ENCODE data around the gene NSUN7.
A peak's percentile ranks its signal among the peaks of the same experiment; 100 is the strongest.
"Not testable (repeated sequence)": the region's sequence is repeated elsewhere in the genome, so short reads cannot be mapped to it uniquely, and the experiment has no call there.

The NSUN7 gene

DNA sequence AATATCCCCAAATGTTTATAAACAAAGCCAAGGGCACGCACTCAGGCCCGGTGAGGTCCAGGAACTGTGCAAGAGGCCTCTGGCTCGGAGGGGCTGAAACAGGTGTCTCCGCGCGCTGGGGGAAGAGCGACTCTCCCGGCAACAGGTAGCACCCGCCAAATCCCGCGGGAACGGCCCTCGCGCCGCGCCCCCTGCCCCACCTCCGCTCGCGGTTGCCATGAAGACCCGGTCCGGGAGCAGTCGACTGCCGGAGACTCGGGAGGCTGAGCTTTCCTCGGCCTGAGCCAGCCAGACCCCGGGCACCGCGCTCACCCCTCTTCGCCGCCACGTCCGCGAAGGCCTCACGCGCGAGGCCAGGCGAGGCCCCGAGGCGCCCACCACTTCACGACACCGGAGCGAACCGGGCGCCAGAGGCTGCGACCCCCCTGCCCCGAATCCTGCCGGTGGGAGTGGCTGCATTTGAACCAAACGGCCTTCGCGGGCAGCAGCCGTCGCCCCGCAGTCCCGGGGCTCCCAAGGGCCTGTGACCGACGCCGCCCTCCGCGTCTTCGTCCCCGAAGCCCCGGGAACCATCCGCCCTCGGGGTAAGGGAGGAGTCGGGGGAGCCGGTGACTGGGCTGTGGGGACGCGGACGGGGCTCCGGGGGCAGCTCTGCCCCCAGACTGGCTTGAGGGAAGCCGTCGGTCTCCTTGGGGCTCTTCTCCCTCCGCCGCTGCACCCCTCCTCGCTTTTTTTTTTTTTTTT lies at the start of gene NSUN7:
Gene NSUN7, plus strand, starts transcription at position 239 of the 744 bp plus-strand sequence. CDS start 739 bp downstream, outside the sequence.
- peak; percentile 38 for DNase-seq (ENCODE audit: low read depth)

DNA sequence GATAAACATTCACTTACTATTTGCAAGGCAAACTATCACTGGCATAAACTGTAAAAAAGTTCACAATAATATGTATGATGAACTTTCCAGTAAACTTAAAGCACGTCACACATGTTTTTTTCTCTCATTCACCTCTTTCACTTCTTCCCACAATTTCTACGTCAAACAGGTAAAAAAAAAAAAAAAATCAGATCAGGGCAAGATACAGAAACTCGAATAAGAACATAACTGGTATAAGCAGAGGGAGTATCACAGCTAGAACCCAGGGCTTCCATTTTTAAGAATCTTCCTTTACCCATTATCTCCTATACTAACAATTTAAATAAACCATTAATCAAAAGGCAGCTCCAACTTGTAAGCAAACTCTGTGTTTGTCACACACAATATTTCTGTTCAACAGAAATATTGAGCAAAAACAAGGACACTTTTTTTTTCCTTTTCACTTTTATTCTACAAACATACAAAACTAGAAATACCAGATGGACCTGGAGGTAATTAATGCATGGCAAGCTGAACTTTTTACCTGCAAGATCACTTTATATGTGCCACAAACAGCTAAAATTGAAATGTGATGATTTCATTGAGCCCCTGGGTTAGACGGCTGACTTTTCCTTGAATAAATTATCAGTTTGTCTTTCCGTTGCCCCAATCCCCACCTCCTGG lies 47.5 kb upstream of the NSUN7 start:
- DNase-seq (ENCODE audit: low read depth): no peak

- no peak for DNase-seq (ENCODE audit: low read depth)
These were observed 47.0 kb upstream of the NSUN7 start for GRCh38 chr4:40702800-40703151.

DNA sequence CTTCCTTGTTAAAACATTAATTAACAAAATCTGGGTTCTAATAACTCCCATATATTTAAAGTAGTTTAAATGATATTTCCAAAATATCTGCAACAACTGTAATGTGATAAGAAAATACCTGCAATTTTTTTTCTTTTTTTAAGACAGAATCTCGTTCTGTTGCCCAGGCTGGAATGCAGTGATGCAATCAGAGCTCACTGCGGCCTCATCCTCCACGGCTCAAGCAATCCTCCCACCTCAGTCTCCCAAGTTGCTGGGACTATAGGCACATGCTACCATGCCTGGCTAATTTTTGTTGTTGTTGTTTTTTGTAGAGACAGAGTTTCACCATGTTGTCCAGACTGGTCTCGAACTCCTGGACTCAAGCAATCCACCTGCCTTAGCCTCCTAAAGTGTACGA lies 45.7 kb upstream of the NSUN7 start:
- DNase-seq (ENCODE audit: low read depth): peak; percentile 46

DNA sequence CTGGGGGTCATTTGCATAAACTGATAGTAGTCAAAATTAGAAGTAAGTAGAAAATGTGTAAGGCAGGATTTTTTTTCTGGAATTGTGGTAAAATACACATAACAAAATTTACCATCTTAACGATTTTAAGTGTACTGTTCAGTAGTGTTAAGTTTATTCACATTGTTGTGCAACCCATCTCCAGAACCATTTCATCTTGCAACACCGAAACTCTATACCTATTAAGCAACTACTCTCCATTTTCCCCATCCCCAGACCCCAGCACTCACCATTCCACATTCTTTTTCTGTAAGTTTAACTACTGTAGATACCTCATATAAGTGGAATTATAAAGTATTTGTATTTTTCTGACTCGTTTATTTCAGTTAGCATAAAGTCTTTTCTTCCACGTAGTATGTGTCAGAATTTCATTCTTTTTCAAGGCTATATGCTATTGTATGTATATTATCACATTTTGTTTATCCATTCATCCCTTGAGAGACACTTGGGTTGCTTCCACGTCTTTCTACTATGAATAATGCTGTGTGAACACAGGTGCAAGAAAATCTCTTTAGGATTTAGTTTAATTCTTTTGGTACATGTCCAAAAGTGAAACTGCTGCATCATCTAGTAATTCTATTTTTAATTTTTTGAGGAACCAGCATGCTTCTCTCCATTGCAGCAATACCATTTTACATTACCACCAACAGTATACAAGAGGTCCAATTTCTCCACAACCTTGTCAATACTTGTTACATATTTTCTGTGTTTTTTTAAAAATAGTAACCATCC lies 39.1 kb upstream of the NSUN7 start:
- peak; percentile 73 for DNase-seq (ENCODE audit: low read depth)

GRCh38 chr4:40713001-40713400 lies 36.8 kb upstream of the NSUN7 start:
- DNase-seq (ENCODE audit: low read depth): not testable (repeated sequence)

GRCh38 chr4:40713798-40714197 lies 36.0 kb upstream of the NSUN7 start:
- no peak for DNase-seq (ENCODE audit: low read depth)

DNA sequence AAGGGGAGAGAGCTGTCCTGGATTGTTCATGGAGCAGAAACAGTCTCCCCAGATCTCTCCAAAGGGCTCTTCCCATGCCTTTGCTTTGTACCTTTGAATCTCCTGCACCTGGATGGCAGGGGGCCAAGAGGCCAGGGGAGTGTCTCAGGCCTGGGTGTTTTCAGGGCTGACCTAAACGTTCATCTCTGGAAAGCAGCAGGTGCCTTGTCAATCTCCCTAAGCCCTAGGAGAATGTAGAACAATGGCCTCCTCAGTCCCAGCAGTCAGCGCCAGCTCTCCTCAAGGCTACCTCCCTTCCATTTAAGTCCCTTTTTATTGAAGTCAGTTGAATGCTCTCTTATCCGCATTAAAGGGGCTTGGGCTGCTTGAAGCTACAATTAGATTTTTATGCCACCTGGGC lies 31.2 kb upstream of the NSUN7 start:
- DNase-seq (ENCODE audit: low read depth): no peak

DNA sequence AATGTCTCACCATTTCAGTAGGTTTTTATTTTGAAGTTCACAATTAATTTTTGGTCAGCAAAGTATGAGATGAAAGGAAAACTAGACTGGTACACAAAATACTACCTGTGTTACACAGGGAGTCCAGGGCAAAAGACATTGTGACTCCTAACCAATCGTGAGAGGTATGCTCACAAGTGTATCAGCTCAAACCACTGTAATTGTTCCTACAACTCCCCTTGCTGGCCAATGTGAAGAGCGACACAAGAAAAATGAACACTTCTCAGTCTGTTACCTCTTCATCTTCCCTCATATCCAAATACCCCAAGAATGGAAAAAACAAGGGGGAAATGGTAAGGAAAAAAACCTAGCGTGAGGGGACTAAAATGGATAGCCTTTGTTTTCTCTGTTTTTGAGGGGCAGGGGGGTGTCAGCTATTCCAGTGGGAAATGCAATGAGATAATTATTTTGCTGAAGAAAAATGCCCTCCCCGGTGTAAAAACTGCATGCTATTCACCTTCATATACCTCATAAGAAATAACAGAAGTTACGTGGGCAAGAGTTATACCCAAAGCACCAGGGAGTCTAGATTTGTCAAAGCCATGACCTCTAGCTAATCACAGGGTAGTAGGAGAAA lies 30.6 kb upstream of the NSUN7 start:
- DNase-seq (ENCODE audit: low read depth): peak; percentile 75

GRCh38 chr4:40720351-40720750 lies 29.4 kb upstream of the NSUN7 start:
- DNase-seq (ENCODE audit: low read depth): no peak

- no peak for DNase-seq (ENCODE audit: low read depth)
These were observed 28.8 kb upstream of the NSUN7 start for GRCh38 chr4:40720916-40721315.

DNA sequence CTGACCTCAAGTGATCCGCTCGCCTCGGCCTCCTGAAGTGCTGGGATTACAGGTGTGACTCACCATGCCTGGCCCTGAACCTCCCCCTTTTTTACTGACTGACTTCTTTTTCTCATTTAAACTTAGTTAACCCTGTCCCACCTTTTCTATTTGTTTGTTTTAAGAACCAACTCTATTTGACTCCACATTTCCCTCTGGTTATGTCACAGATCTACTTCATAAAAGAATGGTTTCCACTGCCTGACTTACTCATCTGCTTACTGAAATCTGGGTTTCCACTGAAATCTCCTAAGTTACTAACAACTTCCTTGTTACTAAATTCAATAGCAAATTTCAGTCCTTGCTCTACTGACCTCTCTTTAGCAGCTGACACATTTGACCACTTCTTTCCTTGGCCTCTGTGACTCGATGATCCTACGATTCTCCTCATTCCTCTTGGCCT lies 28.0 kb upstream of the NSUN7 start:
- DNase-seq (ENCODE audit: low read depth): peak; percentile 26

DNA sequence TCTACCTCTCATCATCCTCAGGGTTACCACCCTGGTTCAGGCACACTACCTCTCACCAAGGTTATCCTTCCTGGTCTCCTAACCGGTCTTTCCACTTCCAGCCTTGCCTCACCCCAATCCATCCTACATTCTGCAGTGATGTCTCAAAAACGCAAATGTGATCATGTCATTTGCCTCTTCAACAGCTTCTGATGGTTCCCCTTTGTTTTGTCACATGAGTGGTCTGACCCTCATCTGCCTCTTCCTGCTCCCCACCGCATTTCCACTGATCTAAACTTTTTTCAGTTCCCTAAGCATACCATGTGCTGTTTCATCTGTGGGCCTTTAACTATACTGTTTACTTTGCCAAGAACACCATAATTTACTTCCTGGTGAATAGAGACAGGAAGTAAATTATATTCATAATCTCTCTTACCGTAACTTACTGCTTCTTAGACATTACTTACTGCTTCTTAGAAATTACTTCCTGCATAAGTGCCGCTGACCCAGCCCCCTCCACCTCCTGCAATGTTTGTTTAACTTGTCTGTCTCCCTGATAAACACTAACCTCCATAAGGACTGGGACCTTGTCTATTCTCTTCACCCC lies 27.1 kb upstream of the NSUN7 start:
- DNase-seq (ENCODE audit: low read depth): peak; percentile 36

DNA sequence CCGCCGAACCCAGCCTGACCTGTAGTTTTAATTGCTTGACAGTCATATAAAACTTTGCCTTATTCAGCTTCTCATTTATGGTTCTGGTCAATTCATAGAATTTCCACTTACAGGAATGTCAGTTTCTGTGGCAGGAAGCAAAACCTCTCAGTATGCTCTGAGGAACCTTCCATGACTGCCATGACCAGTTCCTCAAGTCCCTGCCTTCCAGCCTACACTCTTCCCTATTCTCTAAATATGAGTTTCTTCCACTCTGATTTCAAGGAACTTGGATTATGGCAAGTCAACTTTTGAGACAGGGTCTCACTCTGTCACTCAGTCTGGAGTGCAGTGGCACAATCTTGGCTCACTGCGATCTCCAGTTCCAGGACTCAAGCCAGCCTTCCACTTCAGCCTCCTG lies 26.0 kb upstream of the NSUN7 start:
- DNase-seq (ENCODE audit: low read depth): no peak

DNA sequence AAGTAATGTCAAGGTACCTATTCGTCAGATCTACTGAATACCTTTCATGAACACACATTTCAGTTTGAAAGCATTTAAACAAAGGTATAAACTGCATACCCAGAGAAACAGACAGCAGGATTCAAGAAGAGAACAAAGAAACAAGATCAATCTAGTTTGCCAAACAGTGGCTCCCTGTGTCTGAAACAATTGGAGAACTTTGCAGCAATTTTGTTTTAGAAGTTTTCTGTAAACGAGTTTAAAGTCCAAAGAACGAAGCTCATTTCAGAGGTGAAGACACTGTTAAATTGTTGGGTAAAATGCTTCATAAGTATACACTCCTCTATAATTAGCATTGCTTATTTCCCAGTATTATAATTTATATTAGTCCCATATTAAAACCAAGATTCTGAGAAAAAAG lies 21.4 kb upstream of the NSUN7 start:
- DNase-seq (ENCODE audit: low read depth): no peak

DNA sequence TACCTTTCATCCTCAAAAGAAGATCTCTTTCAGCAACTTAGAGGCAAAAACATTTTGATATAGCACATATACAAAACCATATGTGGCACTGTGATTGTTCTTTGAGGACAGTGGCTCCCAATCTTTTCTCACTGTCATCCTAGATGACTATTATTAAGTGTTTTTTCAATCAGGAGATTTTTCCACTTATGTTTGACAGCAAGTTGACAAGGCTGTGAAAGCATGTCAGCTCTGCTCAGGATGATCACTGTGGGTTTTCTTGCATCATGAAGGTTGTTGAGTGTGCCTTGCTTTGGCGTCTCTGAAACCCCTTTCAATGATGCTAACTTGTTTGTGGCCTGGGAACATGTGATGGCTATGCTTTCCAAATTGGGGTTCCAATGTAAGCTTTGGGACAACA lies 20.2 kb upstream of the NSUN7 start:
- no peak for DNase-seq (ENCODE audit: low read depth)

GRCh38 chr4:40730091-40730679 lies 19.6 kb upstream of the NSUN7 start:
- DNase-seq (ENCODE audit: low read depth): no peak

- no peak for DNase-seq (ENCODE audit: low read depth)
These were observed 18.4 kb upstream of the NSUN7 start for GRCh38 chr4:40731361-40731760.

DNA sequence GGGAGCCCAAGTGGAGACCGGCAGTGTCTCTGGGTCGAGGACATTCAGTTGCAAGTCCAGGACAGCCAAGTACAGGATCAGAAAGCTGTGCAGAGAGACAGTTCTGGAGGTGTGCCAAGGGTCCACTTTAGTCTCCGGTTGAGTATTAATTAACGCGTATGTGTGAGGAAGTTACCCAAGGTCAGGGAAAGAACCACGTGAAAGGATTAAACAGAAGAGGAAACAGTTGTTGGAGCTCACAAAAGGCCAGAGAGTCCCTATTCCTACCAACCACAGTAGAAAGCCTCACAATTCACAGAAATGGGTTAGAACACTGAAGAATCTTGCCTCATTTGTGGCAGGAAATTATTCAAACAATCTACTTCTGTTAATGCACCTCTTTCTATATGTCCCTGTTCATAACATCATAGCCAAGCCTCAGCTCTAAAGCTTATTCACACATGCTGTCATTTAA lies 17.9 kb upstream of the NSUN7 start:
- DNase-seq (ENCODE audit: low read depth): no peak

- DNase-seq (ENCODE audit: low read depth): no peak
These were observed 16.0 kb upstream of the NSUN7 start for GRCh38 chr4:40733752-40734151.

DNA sequence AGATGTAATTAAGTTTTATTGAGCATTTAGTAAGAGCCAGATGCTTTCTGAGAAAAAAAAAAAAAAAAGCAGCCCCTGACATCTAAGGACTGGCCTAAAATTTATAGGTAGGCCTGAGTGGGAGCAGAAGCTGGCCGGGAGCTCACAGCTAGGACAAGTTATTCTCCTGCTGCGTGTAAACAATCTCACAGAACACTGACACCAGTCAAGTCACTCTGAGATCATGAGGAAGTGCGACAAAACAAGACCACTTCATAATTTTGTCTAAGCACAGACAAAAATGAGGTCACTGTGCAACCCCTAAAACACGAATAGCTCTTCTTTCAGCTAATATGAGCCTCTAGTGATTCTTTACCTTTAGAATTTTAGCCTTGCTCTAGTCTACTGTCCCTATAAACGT lies 15.3 kb upstream of the NSUN7 start:
- DNase-seq (ENCODE audit: low read depth): no peak

DNA sequence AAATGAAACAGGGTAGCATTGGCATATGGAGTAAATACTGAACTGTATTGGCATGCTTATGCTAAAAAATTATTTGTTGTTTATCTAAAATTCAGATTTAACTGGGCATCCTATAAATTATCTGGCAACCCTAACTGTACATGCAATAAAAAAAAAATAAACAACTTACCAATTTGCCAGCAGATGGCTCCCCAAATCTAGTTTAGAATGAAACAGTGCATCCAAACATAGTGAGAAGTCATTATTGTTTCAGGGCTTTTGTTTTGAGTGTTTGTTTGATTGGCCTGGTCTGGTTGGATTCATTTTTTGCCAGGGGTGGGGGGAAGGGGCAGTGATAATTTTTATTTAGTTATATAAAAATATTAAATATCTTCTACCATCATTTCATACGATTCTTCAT lies 12.8 kb upstream of the NSUN7 start:
- DNase-seq (ENCODE audit: low read depth): peak; percentile 52

Data from amniotic epithelial cell (primary cell).